Breast epithelium (tissue), 4 donors: Measurements from ENCODE around the gene MBD5. TPM values are rescaled to one million over a fixed set of nuclear protein-coding genes. Genes with fewer than 3 reads are reported as not detected.

Experiments used
- DNase-seq, 2 donors: peaks; one replicate each; pipeline ENCODE4 v3.0.0-alpha.2; 2019; ENCODE audit warnings: low spot score in 2 of 2
- H3K27ac ChIP-seq, 2 donors: fragments of 200-600 bp; sonication (generic) in 1 of 2; one replicate each; pipeline ENCODE4 v1.5.1; 2016 to 2019; ENCODE audit warnings: mild to moderate bottlenecking in 1 of 2
- H3K27me3 ChIP-seq, 2 donors: fragments of 200-600 bp; sonication (generic) in 1 of 2; one replicate each; pipeline versions ENCODE4 v1.5.1 to v1.6.0; 2017 to 2019; ENCODE audit warnings: control low read depth in 1 of 2, mild to moderate bottlenecking in 1 of 2
- H3K36me3 ChIP-seq: fragments of 200-600 bp; one replicate; pipeline ENCODE4 v1.5.1; 2019
- H3K4me1 ChIP-seq, 2 donors: fragments of 200-600 bp; sonication (generic); one replicate each; pipeline ENCODE4 v1.5.1; 2016 to 2019; ENCODE audit warnings: control low read depth in 1 of 2
- H3K4me3 ChIP-seq, 3 donors: fragments of 200-600 bp; sonication (generic); 1 replicate in 2 of 3; 2 replicates in 1 of 3; pipeline ENCODE4 v1.5.1; 2016 to 2019; ENCODE audit warnings: mild to moderate bottlenecking in 3 of 3, moderate library complexity in 2 of 3
- H3K9me3 ChIP-seq, 2 donors: fragments of 200-600 bp; sonication (generic) in 1 of 2; one replicate each; pipeline ENCODE4 v1.5.1; 2016 to 2019; ENCODE audit warnings: control low read depth in 1 of 2
- CTCF ChIP-seq, 3 donors: fragments of 450-650 bp; IDR thresholded peaks; one replicate each; pipeline ENCODE4 v1.5.1; 2016 to 2017; ENCODE audit warnings: antibody characterized with exemption in 3 of 3, mild to moderate bottlenecking in 3 of 3, moderate library complexity in 3 of 3
- POLR2A ChIP-seq: fragments of 450-650 bp; IDR thresholded peaks from one replicate; pipeline ENCODE4 v1.6.1; 2016; ENCODE audit warnings: antibody characterized with exemption, mild to moderate bottlenecking, moderate library complexity
- POLR2AphosphoS5 ChIP-seq, 3 donors: sonication (generic); formaldehyde crosslinking; IDR thresholded peaks; one replicate each; pipeline ENCODE4 v1.6.1; 2017; ENCODE audit warnings: antibody characterized with exemption in 3 of 3
- intact Hi-C: fragments of 100-400 bp; cut with DNase I; formaldehyde crosslinking; loops from one replicate; pipeline ENCODE4 v1.15.1; 2023; ENCODE audit warnings: low total_unique reads
- total RNA-seq, 3 donors: library from RNA; depleted of rRNA; stranded (reverse); fragments of >200 nt; gene quantifications; one replicate each; pipeline ENCODE4 v1.1.0, GENCODE V29; 2016

Gene MBD5
- total RNA-seq, 3 donors from 2014 or later, result 24.0 to 63.8 (median 40.3) TPM

- Histone ChIP-seq H3K4me3 (no peak overlapping the region), H3K4me1 (no peaks in the 10 kb centered on the region), H3K27me3 (no peaks in the 10 kb centered on the region), H3K27ac (no peak overlapping the region), H3K9me3 (no peaks in the 10 kb centered on the region), H3K36me3 (no peaks in the 10 kb centered on the region)
- DNase-seq, result no peak
- no peak for TF ChIP-seq CTCF (IDR thresholded peaks at IDR 0.05)
- no peak for TF ChIP-seq POLR2AphosphoS5 (IDR thresholded peaks at IDR 0.05)
- no peak for TF ChIP-seq POLR2A
- intact Hi-C loops, result no loop called here
Measured at GRCh38 chr2:148201075-148202004, 180.4 kb downstream of the MBD5 start.

- intact Hi-C loops, result no loop called here
- H3K27ac ChIP-seq, result no peak overlapping the region
- H3K27me3 ChIP-seq, result no peaks in the 10 kb centered on the region
- no peak for DNase-seq
- H3K9me3 ChIP-seq, result no peaks in the 10 kb centered on the region
- H3K4me1 ChIP-seq, result no peaks in the 10 kb centered on the region
- H3K36me3 ChIP-seq, result no peaks in the 10 kb centered on the region
- no peak for TF ChIP-seq POLR2AphosphoS5 (IDR thresholded peaks at IDR 0.05)
- no peak for TF ChIP-seq CTCF (IDR thresholded peaks at IDR 0.05)
- no peak for TF ChIP-seq POLR2A
- H3K4me3 ChIP-seq, result no peak overlapping the region
Measured at GRCh38 chr2:148202237-148202636, 181.3 kb downstream of the MBD5 start.

- H3K4me3 ChIP-seq, result no peak overlapping the region
- no peaks in the 10 kb centered on the region for H3K36me3 ChIP-seq
- no peaks in the 10 kb centered on the region for H3K4me1 ChIP-seq
- H3K27ac ChIP-seq, result no peak overlapping the region
- intact Hi-C loops, result no loop called here
- H3K9me3 ChIP-seq, result no peaks in the 10 kb centered on the region
- H3K27me3 ChIP-seq, result no peaks in the 10 kb centered on the region
- no peak for DNase-seq
- TF ChIP-seq POLR2AphosphoS5 (IDR thresholded peaks at IDR 0.05) (no peak), POLR2A (no peak), CTCF (IDR thresholded peaks at IDR 0.05) (no peak)
Measured at GRCh38 chr2:148207111-148207510, 186.2 kb downstream of the MBD5 start.

GRCh38 chr2:148209603-148210002, 188.7 kb downstream of the MBD5 start:
- DNase-seq, result no peak
- no peaks in the 10 kb centered on the region for H3K4me1 ChIP-seq
- no peaks in the 10 kb centered on the region for H3K9me3 ChIP-seq
- no peaks in the 10 kb centered on the region for H3K36me3 ChIP-seq
- H3K4me3 ChIP-seq, result no peak overlapping the region
- TF ChIP-seq POLR2A (no peak), CTCF (IDR thresholded peaks at IDR 0.05) (no peak), POLR2AphosphoS5 (IDR thresholded peaks at IDR 0.05) (no peak)
- no peaks in the 10 kb centered on the region for H3K27me3 ChIP-seq
- intact Hi-C loops, result no loop called here
- H3K27ac ChIP-seq, result no peak overlapping the region

- TF ChIP-seq CTCF (IDR thresholded peaks at IDR 0.05) (no peak), POLR2A (no peak), POLR2AphosphoS5 (IDR thresholded peaks at IDR 0.05) (no peak)
- Histone ChIP-seq H3K27me3 (no peaks in the 10 kb centered on the region), H3K27ac (no peak overlapping the region), H3K9me3 (peaks cover 0 to 33% of the 10 kb centered on the region in 2 donors), H3K4me3 (no peak overlapping the region), H3K36me3 (no peaks in the 10 kb centered on the region), H3K4me1 (no peaks in the 10 kb centered on the region)
- no peak for DNase-seq
- intact Hi-C loops, result no loop called here
Measured at GRCh38 chr2:148218326-148219075, 197.6 kb downstream of the MBD5 start.
